Measurements from ENCODE around the gene DPYSL5.

DPYSL5 gene

GRCh38 chr2:26900831-26901321, 52.9 kb downstream of the DPYSL5 start:
- Histone ChIP-seq H3K36me3 (ENCODE audit: control insufficient read depth in 4 of 4, insufficient read depth in 4 of 4, low read length in 3 of 4) (no peaks in the 10 kb centered on the region), H3K27ac (ENCODE audit: insufficient read depth in 1 of 2, low read depth in 1 of 2, low read length in 2 of 2, poor library complexity in 1 of 2, severe bottlenecking in 2 of 2) (no peak overlapping the region), H3K4me1 (ENCODE audit: control extremely low read depth in 1 of 4, control insufficient read depth in 4 of 4, insufficient read depth in 4 of 4, low read length in 3 of 4) (no peaks in the 10 kb centered on the region), H3K27me3 (replicated peaks in 2 of 5; ENCODE audit: control insufficient read depth in 4 of 5, insufficient read depth in 5 of 5, low read length in 4 of 5) (peaks cover 0 to 4% (median 0%) of the 10 kb centered on the region in 5 experiments), H3K4me3 (ENCODE audit: control insufficient read depth in 1 of 7, extremely low read depth in 1 of 7, insufficient read depth in 4 of 7, low read depth in 2 of 7, low read length in 6 of 7) (no peak overlapping the region), H3K9me3 (ENCODE audit: control extremely low read depth in 1 of 5, control insufficient read depth in 4 of 5, insufficient read depth in 2 of 5, low read depth in 1 of 5, low read length in 4 of 5) (peaks cover 0 to 2% (median 0%) of the 10 kb centered on the region in 5 experiments)
- 96% methylated on average over 8 of the region's 8 CpGs for WGBS (ENCODE audit: insufficient coverage)
- no peak for DNase-seq
- POLR2A ChIA-PET, result interaction anchor here (0.9 kb wide), 1 partner anchor 13 kb away, joined by 3 read pairs; no protein-coding TSS in a partner anchor
- CTCF ChIA-PET, result interaction anchor here (0.6 to 2.1 kb wide), 2 partner anchors 22 to 54 kb away, joined by 3 to 4 read pairs; no protein-coding TSS in a partner anchor

GRCh38 chr2:26901326-26902183, 53.6 kb downstream of the DPYSL5 start:
- WGBS (ENCODE audit: insufficient coverage), result 93% methylated on average over 18 of the region's 23 CpGs
- H3K36me3 ChIP-seq (ENCODE audit: control insufficient read depth in 4 of 4, insufficient read depth in 4 of 4, low read length in 3 of 4), result no peaks in the 10 kb centered on the region
- no peak overlapping the region for H3K4me3 ChIP-seq (ENCODE audit: control insufficient read depth in 1 of 7, extremely low read depth in 1 of 7, insufficient read depth in 4 of 7, low read depth in 2 of 7, low read length in 6 of 7)
- no peaks in the 10 kb centered on the region for H3K4me1 ChIP-seq (ENCODE audit: control extremely low read depth in 1 of 4, control insufficient read depth in 4 of 4, insufficient read depth in 4 of 4, low read length in 3 of 4)
- H3K9me3 ChIP-seq (ENCODE audit: control extremely low read depth in 1 of 5, control insufficient read depth in 4 of 5, insufficient read depth in 2 of 5, low read depth in 1 of 5, low read length in 4 of 5), result peaks cover 0 to 1% (median 0%) of the 10 kb centered on the region in 5 experiments
- ChIA-PET POLR2A (interaction anchor here (0.9 kb wide), 1 partner anchor 14 kb away, joined by 3 read pairs; no protein-coding TSS in a partner anchor), CTCF (interaction anchor here (0.8 to 2.1 kb wide), 2 partner anchors 21 kb away, joined by 3 to 4 read pairs; no protein-coding TSS in a partner anchor)
- no peak overlapping the region for H3K27ac ChIP-seq (ENCODE audit: insufficient read depth in 1 of 2, low read depth in 1 of 2, low read length in 2 of 2, poor library complexity in 1 of 2, severe bottlenecking in 2 of 2)
- no peak for DNase-seq
- H3K27me3 ChIP-seq (replicated peaks in 2 of 5; ENCODE audit: control insufficient read depth in 4 of 5, insufficient read depth in 5 of 5, low read length in 4 of 5), result peaks cover 0 to 4% (median 0%) of the 10 kb centered on the region in 5 experiments

GRCh38 chr2:26903676-26904075, 55.7 kb downstream of the DPYSL5 start:
- Histone ChIP-seq H3K9me3 (ENCODE audit: control extremely low read depth in 1 of 5, control insufficient read depth in 4 of 5, insufficient read depth in 2 of 5, low read depth in 1 of 5, low read length in 4 of 5) (no peaks in the 10 kb centered on the region), H3K4me3 (ENCODE audit: control insufficient read depth in 1 of 7, extremely low read depth in 1 of 7, insufficient read depth in 4 of 7, low read depth in 2 of 7, low read length in 6 of 7) (no peak overlapping the region), H3K27ac (ENCODE audit: insufficient read depth in 1 of 2, low read depth in 1 of 2, low read length in 2 of 2, poor library complexity in 1 of 2, severe bottlenecking in 2 of 2) (no peak overlapping the region), H3K36me3 (ENCODE audit: control insufficient read depth in 4 of 4, insufficient read depth in 4 of 4, low read length in 3 of 4) (no peaks in the 10 kb centered on the region), H3K27me3 (replicated peaks in 2 of 5; ENCODE audit: control insufficient read depth in 4 of 5, insufficient read depth in 5 of 5, low read length in 4 of 5) (peaks cover 0 to 2% (median 0%) of the 10 kb centered on the region in 5 experiments), H3K4me1 (ENCODE audit: control extremely low read depth in 1 of 4, control insufficient read depth in 4 of 4, insufficient read depth in 4 of 4, low read length in 3 of 4) (no peaks in the 10 kb centered on the region)
- 100% methylated on average over 4 of the region's 5 CpGs for WGBS (ENCODE audit: insufficient coverage)
- ChIA-PET POLR2A (no interaction called here), CTCF (interaction anchor here (1.1 to 1.2 kb wide), 2 partner anchors 20 to 113 kb away, joined by 3 read pairs; no protein-coding TSS in a partner anchor)
- no peak for DNase-seq

- ChIA-PET CTCF (interaction anchor here (0.9 to 1.7 kb wide), 4 partner anchors 13 to 112 kb away, joined by 3 to 4 read pairs (median 3); no protein-coding TSS in a partner anchor), POLR2A (no interaction called here)
- 100% methylated on average over 2 of the region's 2 CpGs for WGBS (ENCODE audit: insufficient coverage)
- Histone ChIP-seq H3K27me3 (replicated peaks in 2 of 5; ENCODE audit: control insufficient read depth in 4 of 5, insufficient read depth in 5 of 5, low read length in 4 of 5) (peaks cover 0 to 2% (median 0%) of the 10 kb centered on the region in 5 experiments), H3K4me1 (ENCODE audit: control extremely low read depth in 1 of 4, control insufficient read depth in 4 of 4, insufficient read depth in 4 of 4, low read length in 3 of 4) (no peaks in the 10 kb centered on the region), H3K27ac (ENCODE audit: insufficient read depth in 1 of 2, low read depth in 1 of 2, low read length in 2 of 2, poor library complexity in 1 of 2, severe bottlenecking in 2 of 2) (no peak overlapping the region), H3K36me3 (ENCODE audit: control insufficient read depth in 4 of 4, insufficient read depth in 4 of 4, low read length in 3 of 4) (no peaks in the 10 kb centered on the region), H3K4me3 (ENCODE audit: control insufficient read depth in 1 of 7, extremely low read depth in 1 of 7, insufficient read depth in 4 of 7, low read depth in 2 of 7, low read length in 6 of 7) (no peak overlapping the region), H3K9me3 (ENCODE audit: control extremely low read depth in 1 of 5, control insufficient read depth in 4 of 5, insufficient read depth in 2 of 5, low read depth in 1 of 5, low read length in 4 of 5) (no peaks in the 10 kb centered on the region)
- DNase-seq, result no peak
Observed at GRCh38 chr2:26904839-26905238, 56.9 kb downstream of the DPYSL5 start.

GRCh38 chr2:26905341-26906198, 57.6 kb downstream of the DPYSL5 start:
- POLR2A ChIA-PET, result no interaction called here
- Histone ChIP-seq H3K27me3 (replicated peaks in 2 of 5; ENCODE audit: control insufficient read depth in 4 of 5, insufficient read depth in 5 of 5, low read length in 4 of 5) (peaks cover 0 to 2% (median 0%) of the 10 kb centered on the region in 5 experiments), H3K27ac (ENCODE audit: insufficient read depth in 1 of 2, low read depth in 1 of 2, low read length in 2 of 2, poor library complexity in 1 of 2, severe bottlenecking in 2 of 2) (no peak overlapping the region), H3K36me3 (ENCODE audit: control insufficient read depth in 4 of 4, insufficient read depth in 4 of 4, low read length in 3 of 4) (no peaks in the 10 kb centered on the region), H3K9me3 (ENCODE audit: control extremely low read depth in 1 of 5, control insufficient read depth in 4 of 5, insufficient read depth in 2 of 5, low read depth in 1 of 5, low read length in 4 of 5) (peaks cover 0 to 3% (median 0%) of the 10 kb centered on the region in 5 experiments), H3K4me1 (ENCODE audit: control extremely low read depth in 1 of 4, control insufficient read depth in 4 of 4, insufficient read depth in 4 of 4, low read length in 3 of 4) (no peaks in the 10 kb centered on the region), H3K4me3 (ENCODE audit: control insufficient read depth in 1 of 7, extremely low read depth in 1 of 7, insufficient read depth in 4 of 7, low read depth in 2 of 7, low read length in 6 of 7) (no peak overlapping the region)
- 89% methylated on average over 8 of the region's 12 CpGs for WGBS (ENCODE audit: insufficient coverage)
- DNase-seq, result no peak
- CTCF ChIA-PET, result interaction anchor here (0.8 to 1.7 kb wide), 6 partner anchors 10 to 111 kb away, joined by 3 to 5 read pairs (median 3); no protein-coding TSS in a partner anchor

- Histone ChIP-seq H3K27ac (ENCODE audit: insufficient read depth in 1 of 2, low read depth in 1 of 2, low read length in 2 of 2, poor library complexity in 1 of 2, severe bottlenecking in 2 of 2) (no peak overlapping the region), H3K36me3 (ENCODE audit: control insufficient read depth in 4 of 4, insufficient read depth in 4 of 4, low read length in 3 of 4) (no peaks in the 10 kb centered on the region), H3K9me3 (ENCODE audit: control extremely low read depth in 1 of 5, control insufficient read depth in 4 of 5, insufficient read depth in 2 of 5, low read depth in 1 of 5, low read length in 4 of 5) (peaks cover 0 to 3% (median 0%) of the 10 kb centered on the region in 5 experiments), H3K27me3 (replicated peaks in 2 of 5; ENCODE audit: control insufficient read depth in 4 of 5, insufficient read depth in 5 of 5, low read length in 4 of 5) (peaks cover 0 to 2% (median 0%) of the 10 kb centered on the region in 5 experiments), H3K4me1 (ENCODE audit: control extremely low read depth in 1 of 4, control insufficient read depth in 4 of 4, insufficient read depth in 4 of 4, low read length in 3 of 4) (no peaks in the 10 kb centered on the region), H3K4me3 (ENCODE audit: control insufficient read depth in 1 of 7, extremely low read depth in 1 of 7, insufficient read depth in 4 of 7, low read depth in 2 of 7, low read length in 6 of 7) (no peak overlapping the region)
- POLR2A ChIA-PET, result no interaction called here
- CTCF ChIA-PET, result interaction anchor here (1.0 kb wide), 1 partner anchor 15 kb away, joined by 4 read pairs; no protein-coding TSS in a partner anchor
- 91% methylated on average over 7 of the region's 7 CpGs for WGBS (ENCODE audit: insufficient coverage)
- DNase-seq, result no peak
Observed at GRCh38 chr2:26907416-26907815, 59.5 kb downstream of the DPYSL5 start.
